Measurements from ENCODE around the gene FGF11.
"Not testable (repeated sequence)": the region's sequence is repeated elsewhere in the genome, so short reads cannot be mapped to it uniquely, and the experiment has no call there.

DNA sequence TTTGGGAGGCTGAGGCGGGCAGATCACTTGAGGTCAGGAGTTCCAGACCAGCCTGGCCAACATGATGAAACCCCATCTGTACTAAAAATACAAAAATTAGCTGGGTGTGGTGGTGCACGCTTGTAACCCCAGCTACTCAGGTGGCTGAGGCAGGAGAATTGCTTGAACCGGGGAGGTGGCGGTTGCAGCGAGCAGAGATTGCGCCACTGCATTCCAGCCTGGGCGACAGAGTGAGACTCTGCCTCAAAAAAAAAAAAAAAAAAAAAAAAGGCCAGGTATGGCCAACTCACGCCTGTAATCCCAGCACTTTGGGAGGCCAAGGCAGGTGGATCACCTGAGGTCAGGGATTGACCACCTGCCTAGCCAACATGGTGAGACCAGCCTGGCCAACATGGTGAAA is 35.5 kb downstream of the FGF11 start:
- TF ChIP-seq, protein P1, sequence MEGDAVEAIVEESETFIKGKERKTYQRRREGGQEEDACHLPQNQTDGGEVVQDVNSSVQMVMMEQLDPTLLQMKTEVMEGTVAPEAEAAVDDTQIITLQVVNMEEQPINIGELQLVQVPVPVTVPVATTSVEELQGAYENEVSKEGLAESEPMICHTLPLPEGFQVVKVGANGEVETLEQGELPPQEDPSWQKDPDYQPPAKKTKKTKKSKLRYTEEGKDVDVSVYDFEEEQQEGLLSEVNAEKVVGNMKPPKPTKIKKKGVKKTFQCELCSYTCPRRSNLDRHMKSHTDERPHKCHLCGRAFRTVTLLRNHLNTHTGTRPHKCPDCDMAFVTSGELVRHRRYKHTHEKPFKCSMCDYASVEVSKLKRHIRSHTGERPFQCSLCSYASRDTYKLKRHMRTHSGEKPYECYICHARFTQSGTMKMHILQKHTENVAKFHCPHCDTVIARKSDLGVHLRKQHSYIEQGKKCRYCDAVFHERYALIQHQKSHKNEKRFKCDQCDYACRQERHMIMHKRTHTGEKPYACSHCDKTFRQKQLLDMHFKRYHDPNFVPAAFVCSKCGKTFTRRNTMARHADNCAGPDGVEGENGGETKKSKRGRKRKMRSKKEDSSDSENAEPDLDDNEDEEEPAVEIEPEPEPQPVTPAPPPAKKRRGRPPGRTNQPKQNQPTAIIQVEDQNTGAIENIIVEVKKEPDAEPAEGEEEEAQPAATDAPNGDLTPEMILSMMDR (IDR thresholded peaks at IDR 0.05) = not testable (repeated sequence)
- not testable (repeated sequence) for TF ChIP-seq POLR2A (IDR thresholded peaks at IDR 0.05)

Measured in ovary (tissue), 3 donors.